ENCODE measurements around the gene NHLH2.

Gene NHLH2

GRCh38 chr1:115838431-115839028 lies 2.4 kb downstream of the NHLH2 start:
- DNase-seq (ENCODE audit: low spot score) = no peak

- DNase-seq (ENCODE audit: low spot score) = no peak
Measured at GRCh38 chr1:115837740-115838421, 3.0 kb downstream of the NHLH2 start.

- no peak for DNase-seq (ENCODE audit: low spot score)
Measured at GRCh38 chr1:115837341-115837739, 3.6 kb downstream of the NHLH2 start.

- DNase-seq (ENCODE audit: low spot score) = no peak
Measured at GRCh38 chr1:115833856-115834255, 7.1 kb downstream of the NHLH2 start.

- no peak for DNase-seq (ENCODE audit: low spot score)
Measured at GRCh38 chr1:115832651-115833050, 8.3 kb downstream of the NHLH2 start.

- no peak for DNase-seq (ENCODE audit: low spot score)
Measured at GRCh38 chr1:115830963-115831362, 10.0 kb downstream of the NHLH2 start.

- no peak for DNase-seq (ENCODE audit: low spot score)
Measured at GRCh38 chr1:115829947-115830346, 11.0 kb downstream of the NHLH2 start.

- DNase-seq (ENCODE audit: low spot score) = no peak
Measured at GRCh38 chr1:115829023-115829674, 11.8 kb downstream of the NHLH2 start.

GRCh38 chr1:115828101-115829022 lies 12.6 kb downstream of the NHLH2 start:
- DNase-seq (ENCODE audit: low spot score) = no peak

GRCh38 chr1:115827452-115828044 lies 13.4 kb downstream of the NHLH2 start:
- no peak for DNase-seq (ENCODE audit: low spot score)

GRCh38 chr1:115826628-115827027 lies 14.3 kb downstream of the NHLH2 start:
- no peak for DNase-seq (ENCODE audit: low spot score)

- DNase-seq (ENCODE audit: low spot score) = no peak
Measured at GRCh38 chr1:115822117-115822516, 18.8 kb downstream of the NHLH2 start.

GRCh38 chr1:115815694-115816093 lies 25.2 kb downstream of the NHLH2 start:
- no peak for DNase-seq (ENCODE audit: low spot score)

- DNase-seq (ENCODE audit: low spot score) = no peak
Measured at GRCh38 chr1:115814685-115815398, 26.1 kb downstream of the NHLH2 start.

GRCh38 chr1:115813727-115814126 lies 27.2 kb downstream of the NHLH2 start:
- DNase-seq (ENCODE audit: low spot score) = no peak

GRCh38 chr1:115811140-115811828 lies 29.6 kb downstream of the NHLH2 start:
- no peak for DNase-seq (ENCODE audit: low spot score)

GRCh38 chr1:115810609-115811008 lies 30.3 kb downstream of the NHLH2 start:
- DNase-seq (ENCODE audit: low spot score) = no peak

GRCh38 chr1:115809847-115810246 lies 31.1 kb downstream of the NHLH2 start:
- no peak for DNase-seq (ENCODE audit: low spot score)

- DNase-seq (ENCODE audit: low spot score) = no peak
Measured at GRCh38 chr1:115809076-115809475, 31.9 kb downstream of the NHLH2 start.

GRCh38 chr1:115807723-115808122 lies 33.2 kb downstream of the NHLH2 start:
- peak; percentile 36 for DNase-seq (ENCODE audit: low spot score)

GRCh38 chr1:115805597-115805996 lies 35.3 kb downstream of the NHLH2 start:
- no peak for DNase-seq (ENCODE audit: low spot score)
